Measurements from ENCODE around the gene PTPN6. TPM values are rescaled to one million over a fixed set of nuclear protein-coding genes. Genes with fewer than 3 reads are reported as not detected.

Gene PTPN6
- total and polyA plus RNA-seq, 2 of the 13 experiments (the other 11 are each of a cell fraction or from before 2014, with no cell fraction given), result 10.5 to 10.6 TPM

- TF ChIP-seq AKNA (CRISPR knock-in tag; IDR thresholded peaks at IDR 0.05; ENCODE audit: borderline replicate concordance) (no peak), NCOA5 (CRISPR knock-in tag; IDR thresholded peaks at IDR 0.05) (0 out of 2 replicates have a peak, but pooled peaks have one; percentile 21), SALL1 (CRISPR knock-in tag; IDR thresholded peaks at IDR 0.05) (peak; percentile 25; the same call in 1 of the 2 replicates), GTF2F1 (IDR thresholded peaks at IDR 0.05; ENCODE audit: low read length) (peak; percentile 99), HOXA3 (CRISPR knock-in tag; IDR thresholded peaks at IDR 0.05) (peak; percentile 63; the same call in 1 of the 2 replicates), SKI (IDR thresholded peaks at IDR 0.05; ENCODE audit: partially characterized antibody) (no peak), ISL2 (CRISPR knock-in tag; IDR thresholded peaks at IDR 0.05) (peak; percentile 85), DMTF1 (CRISPR knock-in tag; IDR thresholded peaks at IDR 0.05) (no peak; the same call in 1 of the 2 replicates), ZNF674 (CRISPR knock-in tag; IDR thresholded peaks at IDR 0.05; ENCODE audit: low read depth) (no peak), CENPX (CRISPR knock-in tag; IDR thresholded peaks at IDR 0.05) (no peak), NKX3-1 (CRISPR knock-in tag; IDR thresholded peaks at IDR 0.05) (peak; percentile 80), MTA3 (CRISPR knock-in tag; IDR thresholded peaks at IDR 0.05) (no peak), MAFG (CRISPR knock-in tag; IDR thresholded peaks at IDR 0.05) (no peak), ZNF318 (CRISPR knock-in tag; IDR thresholded peaks at IDR 0.05) (no peak)
These were observed 7.3 kb upstream of the PTPN6 start, which contains the start of the genes C12orf57 and RNU7-1 (continued) for GRCh38 chr12:6943722-6944380.
